NCI-H187 (cell line): ENCODE measurements around the gene HTRA2.
A peak's percentile ranks its signal among the peaks of the same experiment; 100 is the strongest.
"Not testable (repeated sequence)": the region's sequence is repeated elsewhere in the genome, so short reads cannot be mapped to it uniquely, and the experiment has no call there.

Experiments
- DNase-seq, 2 experiments: peaks; one replicate each; lab custom pipeline; 2025; lab: John Stamatoyannopoulos, UW

HTRA2 gene

GRCh38 chr2:74542978-74543377, 13.2 kb downstream of the HTRA2 start:
- no peak for DNase-seq

DNA sequence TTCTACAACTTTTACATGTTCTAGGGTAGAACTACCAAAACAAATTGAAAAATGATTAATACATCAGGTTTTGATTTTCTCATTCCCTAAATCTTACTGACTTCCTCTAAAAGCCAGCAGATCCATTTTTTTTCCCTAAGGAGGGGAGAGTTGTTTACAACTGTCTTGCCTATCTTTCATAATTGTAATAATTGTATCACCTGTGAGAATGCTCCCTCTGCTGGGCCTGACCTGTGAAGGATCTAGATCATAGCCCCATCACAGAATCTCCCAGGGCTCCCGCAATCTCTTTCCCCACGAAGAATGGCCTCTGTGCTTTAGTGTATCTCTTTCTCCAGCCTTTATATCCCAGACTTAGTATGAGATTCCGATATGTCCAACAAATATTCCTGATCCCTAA, 14.9 kb downstream of the HTRA2 start:
- DNase-seq = no peak

- no peak for DNase-seq
Observed at GRCh38 chr2:74546004-74546403, 16.3 kb downstream of the HTRA2 start.

DNA sequence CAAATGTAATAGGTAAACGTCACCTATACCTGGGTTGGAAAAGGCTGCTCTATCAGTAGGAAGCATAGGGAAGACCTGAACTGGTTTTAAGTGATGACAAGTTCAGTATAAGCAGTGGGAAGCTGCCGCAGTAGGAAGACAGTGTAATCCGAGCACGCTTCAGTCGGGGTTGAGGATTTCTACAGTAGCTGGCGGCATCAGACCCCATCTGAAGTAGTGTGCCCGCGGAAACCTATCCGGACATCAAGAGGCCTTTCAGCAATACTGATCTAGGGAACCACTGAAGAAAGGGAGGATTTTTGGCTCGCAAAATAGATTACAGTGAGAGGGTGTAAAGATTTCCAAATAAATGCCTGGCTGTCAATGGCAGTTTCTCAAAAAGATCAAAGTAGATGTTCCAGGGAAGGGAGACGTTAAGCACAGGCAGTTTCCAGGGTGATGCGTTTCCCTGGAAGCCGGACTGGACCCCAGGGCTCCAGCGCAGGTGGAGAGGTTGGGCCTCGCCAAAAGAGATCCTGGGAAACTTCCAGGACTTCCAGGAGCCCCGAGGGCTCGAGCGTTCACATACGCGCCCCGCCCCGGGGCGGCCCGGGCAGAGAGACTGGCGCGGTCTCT, 18.7 kb downstream of the HTRA2 start:
- DNase-seq = no peak

- peak in 1 of 2 experiments; percentile 11 for DNase-seq
Observed at GRCh38 chr2:74548900-74549826, 19.4 kb downstream of the HTRA2 start.

DNA sequence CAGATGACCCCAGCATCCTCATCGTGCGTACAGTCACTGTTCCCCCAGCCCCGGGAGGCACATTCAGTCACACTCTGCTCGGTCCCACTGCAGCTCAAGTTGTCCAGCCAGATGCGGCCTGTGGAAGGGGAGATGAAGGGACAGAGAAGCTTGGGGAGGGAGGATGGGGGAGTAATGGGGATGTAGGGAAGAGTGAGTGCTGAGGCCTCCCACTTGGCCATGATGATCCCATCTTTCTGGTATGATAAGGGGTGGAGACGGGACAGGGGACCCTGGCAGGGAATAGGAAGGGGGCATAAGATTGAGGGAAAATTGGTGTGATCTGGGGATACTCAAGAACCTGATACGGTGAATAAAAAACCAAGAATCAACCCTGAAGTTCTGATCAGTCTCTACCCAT, 20.5 kb downstream of the HTRA2 start:
- no peak for DNase-seq

- DNase-seq = no peak
Observed at GRCh38 chr2:74551530-74551929, 21.8 kb downstream of the HTRA2 start.

DNA sequence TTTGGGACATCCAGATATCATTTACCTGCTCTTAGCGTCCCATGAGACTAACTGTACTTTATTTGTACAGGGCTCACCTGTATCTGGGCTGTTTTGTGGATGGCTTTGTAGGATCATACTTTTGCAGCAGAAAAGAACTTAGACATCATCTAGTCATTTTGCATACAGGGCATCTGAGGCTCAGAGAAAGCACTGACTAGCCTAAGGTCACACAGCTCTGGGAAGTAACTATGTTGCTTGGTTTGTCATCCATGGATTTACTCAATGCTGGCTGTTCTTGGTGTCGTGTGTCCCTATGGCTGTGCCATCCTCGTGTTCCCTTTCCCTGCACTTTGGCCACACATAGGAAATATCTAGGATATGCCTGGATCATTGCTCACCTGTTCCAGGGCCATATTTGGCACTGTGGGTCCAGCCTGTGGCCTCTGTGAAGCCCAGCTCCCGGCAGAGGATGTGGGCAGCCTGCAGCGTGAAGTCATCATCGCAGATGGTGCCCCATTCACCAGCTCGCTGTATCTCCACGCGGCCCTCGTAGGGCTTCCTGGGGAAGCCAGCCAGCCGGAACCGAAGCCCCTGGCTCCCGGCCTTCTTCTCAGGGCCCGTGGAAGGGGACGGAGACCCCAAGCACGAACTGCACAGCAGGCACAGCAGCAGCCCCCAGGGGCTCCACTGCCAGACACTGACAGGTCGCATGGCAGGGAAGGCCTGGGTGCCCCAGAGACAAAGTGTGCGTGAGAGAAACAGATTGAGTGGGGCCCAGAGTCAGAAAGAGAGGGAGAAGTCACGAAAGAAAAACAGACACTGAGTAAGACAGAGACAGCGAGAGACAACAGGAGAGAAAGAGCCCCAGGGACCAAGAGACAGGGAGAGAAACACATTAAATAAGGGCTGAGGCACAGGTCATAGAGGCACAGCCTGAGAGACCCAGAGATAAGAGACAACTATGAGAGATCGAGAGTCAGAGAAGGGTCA, 22.5 kb downstream of the HTRA2 start:
- DNase-seq = no peak

GRCh38 chr2:74552914-74553811, 23.4 kb downstream of the HTRA2 start:
- DNase-seq = no peak

GRCh38 chr2:74553892-74554819, 24.4 kb downstream of the HTRA2 start, which contains the start of the genes DOK1 and LOXL3:
DOK1 (plus strand) TSS chr2:74554720; CDS start chr2:74554755, 35 bp downstream.
LOXL3 (minus strand) TSS chr2:74553942; CDS start chr2:74552634, 1,308 bp downstream.
- no peak for DNase-seq

- DNase-seq = no peak
Observed at GRCh38 chr2:74554820-74555531, 25.2 kb downstream of the HTRA2 start.

GRCh38 chr2:74555610-74556103, 25.9 kb downstream of the HTRA2 start:
- no peak for DNase-seq

DNA sequence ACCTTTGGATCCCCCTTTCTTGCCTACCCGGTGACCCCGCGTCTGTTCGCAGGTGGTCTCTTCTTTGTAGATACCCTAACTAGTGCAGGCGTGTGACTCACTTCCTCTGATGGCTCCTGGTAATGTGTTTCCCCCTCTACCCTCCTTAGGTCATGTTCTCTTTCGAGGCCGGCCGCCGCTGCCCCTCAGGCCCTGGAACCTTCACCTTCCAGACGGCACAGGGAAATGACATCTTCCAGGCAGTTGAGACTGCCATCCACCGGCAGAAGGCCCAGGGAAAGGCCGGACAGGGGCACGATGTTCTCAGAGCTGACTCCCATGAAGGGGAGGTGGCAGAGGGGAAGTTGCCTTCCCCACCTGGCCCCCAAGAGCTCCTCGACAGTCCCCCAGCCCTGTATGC, 26.4 kb downstream of the HTRA2 start:
- DNase-seq = no peak

- no peak for DNase-seq
Observed at GRCh38 chr2:74556831-74557370, 27.2 kb downstream of the HTRA2 start.

DNA sequence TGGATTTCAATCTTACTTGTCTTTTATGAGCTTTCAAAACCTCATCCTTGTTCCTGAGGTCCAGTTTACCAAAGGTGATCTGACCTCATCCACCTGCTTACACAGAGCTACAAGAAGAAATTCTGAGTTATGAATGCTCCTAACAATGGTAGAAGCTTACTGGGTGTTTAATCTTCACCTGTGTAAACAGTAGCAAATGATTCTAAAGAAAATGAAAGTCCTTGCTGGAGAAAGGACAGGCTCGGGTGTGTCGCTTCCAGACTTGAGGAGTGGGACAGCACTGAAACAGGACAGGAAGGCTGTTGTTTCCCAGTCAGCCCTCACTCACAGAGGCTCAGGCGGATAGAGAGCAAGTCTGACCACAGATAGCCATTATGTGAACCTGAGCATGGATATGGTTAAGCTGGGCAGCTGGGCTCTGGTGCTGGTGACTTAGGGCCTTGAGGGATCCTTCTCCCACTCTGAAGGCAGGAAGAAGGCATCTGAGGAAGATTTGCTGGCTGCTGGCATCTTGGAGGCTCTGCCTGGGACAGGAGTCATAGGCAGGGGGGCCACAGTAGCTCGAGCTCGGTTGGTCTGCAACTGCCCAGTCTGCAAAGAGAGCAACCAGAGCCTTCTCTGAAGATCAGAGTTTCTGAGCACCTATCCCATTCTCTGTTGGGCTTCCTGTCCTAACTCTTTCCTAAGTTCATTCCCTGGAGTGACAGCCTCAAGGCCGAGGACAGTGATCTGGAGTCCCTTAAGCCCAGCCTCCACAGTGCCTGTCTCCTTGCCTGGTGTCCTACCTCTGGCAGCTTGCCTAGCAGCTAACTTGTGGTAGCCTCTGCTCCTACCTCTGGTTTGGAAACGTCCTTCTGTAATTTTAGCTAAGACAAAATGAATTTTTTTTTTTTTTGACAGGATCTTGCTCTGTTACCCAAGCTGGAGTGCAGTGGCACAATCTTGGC, 28.8 kb downstream of the HTRA2 start:
- DNase-seq = no peak

- DNase-seq = no peak
Observed at GRCh38 chr2:74559912-74560311, 30.2 kb downstream of the HTRA2 start.

GRCh38 chr2:74560591-74560990, 30.9 kb downstream of the HTRA2 start:
- no peak for DNase-seq

DNA sequence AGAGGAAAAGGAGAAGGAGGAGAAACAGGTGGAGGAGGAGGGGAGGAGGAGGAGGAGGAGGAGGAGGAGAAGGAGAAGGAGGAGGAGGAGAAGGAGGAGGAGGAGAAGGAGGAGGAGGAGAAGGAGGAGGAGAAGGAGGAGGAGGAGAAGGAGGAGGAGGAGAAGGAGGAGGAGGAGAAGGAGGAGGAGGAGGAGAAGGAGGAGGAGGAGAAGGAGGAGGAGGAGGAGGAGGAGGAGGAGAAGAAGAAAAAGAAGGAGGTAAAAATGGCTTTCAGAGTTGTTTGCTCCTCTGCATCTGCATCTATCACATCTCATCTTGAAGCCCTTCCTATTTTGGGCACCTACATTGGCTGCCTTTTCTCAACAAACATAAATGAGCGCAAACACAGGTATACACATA, 31.3 kb downstream of the HTRA2 start:
- not testable (repeated sequence) for DNase-seq
